SKM-1 (cell line): ENCODE data around the gene CELA1.

Experiments
- DNase-seq: peaks from one replicate; lab custom pipeline; 2025; ENCODE audit not compliant: unreplicated experiment; lab: John Stamatoyannopoulos, UW

The CELA1 gene

DNA sequence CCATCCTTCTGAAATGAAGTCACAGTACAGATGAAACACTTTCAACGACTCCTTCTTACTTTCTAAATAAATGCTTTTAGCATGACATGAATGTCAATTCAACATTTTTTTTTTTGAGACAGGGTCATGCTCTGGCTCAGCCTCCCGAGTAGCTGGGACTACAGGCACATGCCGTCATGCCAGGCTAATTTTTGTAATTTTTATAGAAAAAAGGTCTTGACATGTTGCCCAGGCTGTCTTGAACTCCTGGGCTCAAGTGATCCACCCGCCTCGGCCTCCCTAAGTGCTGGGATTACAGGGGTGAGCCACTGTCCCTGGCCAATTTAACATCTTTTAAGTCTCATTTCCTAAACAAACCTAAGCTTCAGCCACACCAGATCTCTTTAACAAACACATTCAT lies 28.4 kb upstream of the CELA1 start:
- DNase-seq: no peak

DNA sequence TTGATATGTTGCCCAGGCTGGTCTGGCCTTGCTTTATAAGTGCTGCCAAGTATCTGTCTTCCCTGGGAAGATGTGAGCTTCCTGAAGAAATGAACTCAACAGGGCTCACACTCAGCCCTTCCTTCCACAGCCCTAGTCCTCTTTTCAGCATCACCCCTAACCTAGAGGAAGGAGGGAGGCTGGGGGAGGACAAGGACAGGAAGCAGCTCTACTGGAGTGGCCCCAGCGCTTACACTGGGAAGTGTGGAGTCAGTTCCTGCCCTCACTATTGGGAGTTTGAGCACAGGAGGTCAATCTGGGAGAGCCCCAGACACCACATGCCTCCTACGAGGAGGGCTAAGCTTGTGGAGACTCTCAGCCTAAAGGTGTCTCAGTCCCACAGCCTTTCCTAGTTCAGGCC lies 27.9 kb upstream of the CELA1 start:
- no peak for DNase-seq

DNA sequence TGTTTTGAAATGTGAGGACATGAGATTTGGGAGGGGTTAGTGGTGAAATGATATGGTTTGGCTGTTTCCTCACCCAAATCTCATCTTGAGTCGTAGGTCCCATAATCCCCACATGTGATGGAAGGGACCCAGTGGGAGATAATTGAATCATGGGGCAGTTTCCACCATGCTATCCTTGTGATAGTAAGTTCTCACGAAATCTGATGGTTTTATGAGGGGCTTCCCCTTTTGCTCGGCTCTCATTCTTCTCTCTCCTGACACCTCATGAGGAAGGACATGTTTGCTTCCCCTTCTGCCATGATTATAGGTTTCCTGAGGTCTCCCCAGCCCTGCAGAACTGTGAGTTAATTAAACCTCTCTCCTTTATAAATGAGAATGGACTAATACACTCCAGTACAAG lies 26.7 kb upstream of the CELA1 start:
- DNase-seq: no peak

DNA sequence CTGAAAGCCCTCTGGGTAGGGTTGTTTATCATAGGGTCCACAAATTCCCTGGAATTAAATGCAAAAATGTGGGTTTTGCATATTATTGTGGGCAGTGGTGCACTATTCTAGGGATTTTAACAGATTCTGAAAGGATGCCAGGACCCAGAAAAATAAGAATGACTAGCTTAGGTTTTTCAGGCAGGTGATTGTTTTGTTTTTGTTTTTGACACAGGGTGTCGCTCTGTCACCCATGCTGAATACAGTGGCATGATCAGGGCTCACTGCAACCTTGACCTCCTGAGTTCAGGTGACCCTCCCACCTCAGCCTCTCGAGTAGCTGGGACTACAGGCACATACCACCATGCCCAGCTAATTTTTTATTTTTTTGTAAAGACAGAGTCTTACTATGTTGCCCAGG lies 25.5 kb upstream of the CELA1 start:
- no peak for DNase-seq

DNA sequence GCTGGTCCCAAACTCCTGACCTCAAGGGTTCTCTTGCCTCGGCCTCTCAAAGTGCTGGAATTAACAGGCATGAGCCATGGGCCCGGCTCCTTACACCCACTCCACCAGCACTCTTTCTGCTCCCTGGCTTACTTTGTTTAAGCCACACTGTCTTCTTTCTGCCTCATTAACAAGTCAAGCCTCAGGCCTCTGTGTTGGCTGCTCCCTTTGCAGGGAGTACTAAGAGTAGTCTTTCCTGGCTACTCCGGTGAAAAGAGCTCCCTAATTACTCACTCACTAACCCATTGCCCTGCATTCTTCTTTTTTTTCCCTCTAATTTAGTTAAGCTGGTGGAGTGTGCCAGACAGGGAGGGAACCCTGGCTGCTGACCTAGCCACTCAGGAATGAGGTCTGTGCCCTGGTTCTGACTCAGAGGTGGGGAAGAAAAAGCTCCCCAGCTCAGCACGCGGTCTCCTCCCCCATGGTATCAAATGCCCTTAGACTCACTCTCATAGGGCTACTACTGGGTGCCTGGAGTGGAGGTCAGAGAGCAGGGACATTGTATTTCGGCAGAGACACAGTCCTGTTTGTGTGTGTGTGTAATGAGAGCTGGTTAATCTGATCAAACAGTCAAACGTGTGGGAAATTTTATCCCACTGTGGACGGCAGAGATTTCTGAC lies 24.9 kb upstream of the CELA1 start:
- no peak for DNase-seq

DNA sequence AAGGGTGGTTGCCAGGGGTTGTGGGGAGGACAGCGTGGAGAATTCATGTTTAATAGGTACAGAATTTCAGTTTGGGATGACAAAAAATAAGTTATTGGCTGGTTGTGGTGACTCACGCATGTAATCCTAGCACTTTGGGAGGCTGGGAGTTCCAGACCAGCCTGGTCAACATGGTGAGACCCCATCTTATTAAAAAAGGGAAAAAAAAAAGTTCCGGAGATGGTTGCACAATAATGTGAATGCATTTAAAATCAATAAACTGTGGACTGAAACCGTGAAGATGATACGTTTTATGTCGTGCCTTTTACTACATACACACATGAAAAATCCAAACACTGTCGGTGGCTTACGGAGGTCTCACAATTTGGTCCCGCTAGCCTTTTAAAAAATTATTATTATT lies 24.2 kb upstream of the CELA1 start:
- DNase-seq: no peak

DNA sequence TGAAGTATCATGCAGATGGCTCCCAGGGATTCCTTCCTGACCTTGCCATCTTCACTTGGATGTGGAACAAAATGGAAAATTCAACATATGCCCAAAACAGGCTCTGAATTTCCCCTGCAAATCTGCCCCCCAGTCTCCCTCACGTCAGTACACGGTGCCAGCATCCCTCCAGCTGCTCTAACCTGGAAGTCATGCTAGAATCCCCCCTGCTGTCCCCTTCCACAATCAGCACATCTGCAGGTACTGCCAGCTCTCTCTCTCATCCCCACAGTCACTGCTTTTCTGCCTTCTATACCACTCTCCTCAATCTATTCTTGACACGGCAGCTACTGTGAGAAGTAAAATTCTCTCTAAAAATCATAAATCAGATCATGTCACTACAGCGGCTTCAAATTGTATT lies 23.1 kb upstream of the CELA1 start:
- DNase-seq: no peak

DNA sequence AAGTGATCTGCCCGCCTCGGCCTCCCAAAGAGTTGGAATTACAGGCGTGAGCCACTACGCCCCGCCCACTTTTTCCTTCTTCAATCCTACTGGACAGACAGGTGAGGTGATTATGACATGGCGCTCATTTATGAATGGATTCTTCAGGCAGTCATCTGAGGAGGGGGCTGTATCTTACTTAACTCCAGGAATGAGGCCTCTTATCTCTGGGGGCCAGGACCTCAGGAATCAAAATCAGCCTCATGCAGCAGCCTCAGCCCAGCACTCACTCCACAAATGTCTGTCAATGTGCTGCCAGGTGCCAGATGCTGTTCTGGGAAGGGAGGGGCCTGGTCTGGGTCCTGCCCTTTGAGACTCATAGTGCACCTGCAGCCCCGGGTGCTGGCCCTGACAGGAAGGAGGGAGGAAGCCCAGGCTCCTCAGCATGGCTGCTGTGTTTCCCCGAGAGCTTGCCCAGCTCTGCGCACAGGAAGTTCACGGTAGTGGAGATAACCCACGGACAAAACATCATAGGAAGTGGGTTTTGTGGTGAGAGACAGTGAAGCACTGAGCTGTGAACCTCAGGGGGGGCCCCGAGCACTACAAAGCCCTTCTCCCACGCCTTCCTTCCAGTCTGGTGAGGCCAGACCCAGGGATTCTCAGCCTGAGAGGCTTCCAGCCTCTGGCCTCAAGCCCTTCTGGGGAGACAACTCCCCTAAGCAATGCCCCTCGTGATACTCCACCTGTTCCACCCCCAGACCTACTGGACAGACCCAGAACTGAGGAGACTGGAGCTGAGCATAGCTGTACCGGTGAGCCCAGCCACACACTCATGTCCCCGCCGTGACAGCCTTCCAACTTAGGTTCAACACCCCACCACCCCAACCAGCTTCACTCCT lies 22.4 kb upstream of the CELA1 start:
- peak; percentile 30 for DNase-seq

DNA sequence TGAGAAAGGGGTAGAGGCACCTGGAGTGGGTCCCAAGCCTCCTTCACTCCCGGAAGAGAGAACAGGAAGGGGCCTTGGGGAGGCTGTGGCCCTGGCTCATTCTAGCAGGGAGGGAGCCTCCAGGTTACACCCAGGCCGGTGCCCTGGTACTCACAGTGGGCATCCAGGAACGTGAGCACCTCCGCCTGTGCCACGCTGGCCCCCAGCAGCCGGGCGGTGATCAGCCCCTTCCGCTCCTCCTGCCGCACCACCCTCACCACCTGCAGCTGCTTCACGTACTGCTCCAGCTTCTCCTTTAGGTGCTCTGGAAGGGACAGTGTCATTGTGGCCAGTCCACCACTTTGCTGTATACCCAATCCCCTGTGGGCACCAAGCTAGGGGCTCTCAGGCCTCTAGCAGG lies 18.8 kb upstream of the CELA1 start:
- DNase-seq: no peak

DNA sequence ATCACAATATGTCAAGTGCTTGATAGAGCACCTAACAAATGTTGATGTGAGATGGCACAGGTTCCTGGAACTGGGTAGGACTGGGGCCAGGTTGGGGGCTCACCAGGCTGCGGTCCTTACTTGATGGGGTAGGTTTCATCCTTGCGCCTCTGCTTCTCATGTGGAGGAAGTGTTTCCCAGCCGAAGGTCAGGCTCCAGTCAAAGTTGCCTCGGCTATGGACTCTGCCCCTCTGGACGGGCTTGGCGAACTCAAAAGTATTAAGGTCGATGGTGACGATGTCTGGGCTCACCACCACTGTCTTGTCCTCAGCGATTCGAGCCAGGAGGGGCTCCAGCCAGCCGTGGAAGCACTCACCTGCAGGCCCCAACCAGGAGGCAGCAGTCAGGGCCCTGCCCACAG lies 17.5 kb upstream of the CELA1 start:
- no peak for DNase-seq

DNA sequence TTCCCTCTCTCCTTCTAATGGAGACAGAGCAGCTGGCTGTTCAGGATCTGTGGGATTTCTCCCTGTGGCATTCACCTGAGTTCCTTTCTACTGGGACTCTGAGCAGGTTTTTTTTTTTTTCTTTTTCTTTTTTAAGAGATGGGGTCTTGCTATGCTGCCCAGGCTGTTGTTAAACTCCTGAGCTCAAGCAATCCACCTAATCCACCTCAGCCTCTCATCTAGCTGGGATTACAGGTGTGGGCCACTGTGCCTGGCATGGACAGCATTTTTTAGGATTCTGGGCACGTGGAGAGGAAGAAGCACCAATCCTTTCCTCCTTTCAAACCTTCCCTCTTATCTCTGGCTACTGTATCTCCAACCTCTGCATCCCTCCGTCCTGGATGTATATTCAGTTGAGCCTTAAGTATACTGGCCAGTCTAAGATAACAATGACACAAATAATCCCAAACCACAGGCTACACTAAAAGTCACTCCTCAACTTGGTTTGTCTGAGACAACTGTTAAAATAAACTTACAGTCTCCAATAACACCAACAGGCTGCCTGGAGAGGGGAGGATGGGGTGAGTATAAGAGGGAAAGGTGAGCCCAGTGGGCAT lies 16.4 kb upstream of the CELA1 start:
- DNase-seq: no peak

DNA sequence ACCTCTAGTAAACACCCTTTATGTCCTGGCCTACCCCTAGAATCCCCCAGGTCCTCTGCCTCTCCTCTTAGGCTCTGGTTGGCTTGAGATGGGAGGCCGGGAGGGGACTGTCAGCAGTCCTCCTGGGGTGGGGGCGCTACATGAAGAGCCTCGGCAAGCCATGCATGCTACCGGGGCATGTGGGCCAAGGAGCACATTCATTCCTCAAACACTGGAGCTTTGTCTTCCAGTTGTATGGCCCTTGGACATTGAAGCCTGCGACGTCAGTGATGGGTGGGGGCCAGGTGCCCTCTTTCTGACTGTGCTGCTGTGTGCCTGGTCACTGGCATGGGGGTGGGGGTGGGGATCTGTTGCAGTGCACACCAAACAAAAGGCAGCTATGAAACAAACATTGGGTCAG lies 15.8 kb upstream of the CELA1 start:
- DNase-seq: no peak

DNA sequence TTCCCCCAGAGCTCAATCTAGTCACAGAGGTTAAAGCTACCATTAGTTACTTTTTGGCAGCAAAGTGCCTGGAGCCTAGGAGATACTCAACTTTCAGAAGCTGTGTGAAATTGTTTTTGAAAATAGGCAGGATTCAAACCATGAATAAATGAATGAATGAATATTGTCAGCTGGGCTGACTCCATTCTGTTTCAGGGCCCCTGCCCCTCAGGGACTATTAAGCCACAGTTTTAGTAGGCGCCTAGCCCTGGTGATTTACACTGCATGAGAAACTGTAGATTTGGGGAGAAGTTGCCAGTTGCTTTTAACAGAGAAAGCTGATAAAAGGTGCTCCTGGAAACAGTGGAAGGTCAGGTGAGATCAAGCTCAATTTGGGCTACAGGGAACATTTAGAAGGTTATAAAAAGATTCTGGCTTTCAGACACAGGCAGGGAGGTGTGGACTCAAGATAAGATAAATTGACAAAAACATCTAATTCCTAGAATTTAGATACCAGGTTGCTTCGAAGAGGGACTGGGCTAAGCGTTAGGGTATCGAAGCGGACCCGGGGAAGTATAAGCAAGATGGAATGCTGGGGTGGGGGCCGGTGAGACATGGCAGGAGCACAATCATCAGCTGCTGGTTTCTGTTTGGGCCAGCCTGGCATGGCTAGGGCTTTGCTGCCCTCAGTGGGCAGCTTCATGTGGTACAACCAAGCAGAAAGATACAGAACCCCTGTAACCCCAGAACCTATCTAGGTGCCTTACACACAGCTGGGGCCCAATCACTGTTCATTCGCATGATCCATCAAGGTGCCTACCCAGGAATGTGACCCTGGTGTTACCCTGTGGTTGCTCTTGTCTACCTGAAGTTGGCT lies 14.9 kb upstream of the CELA1 start:
- DNase-seq: no peak

DNA sequence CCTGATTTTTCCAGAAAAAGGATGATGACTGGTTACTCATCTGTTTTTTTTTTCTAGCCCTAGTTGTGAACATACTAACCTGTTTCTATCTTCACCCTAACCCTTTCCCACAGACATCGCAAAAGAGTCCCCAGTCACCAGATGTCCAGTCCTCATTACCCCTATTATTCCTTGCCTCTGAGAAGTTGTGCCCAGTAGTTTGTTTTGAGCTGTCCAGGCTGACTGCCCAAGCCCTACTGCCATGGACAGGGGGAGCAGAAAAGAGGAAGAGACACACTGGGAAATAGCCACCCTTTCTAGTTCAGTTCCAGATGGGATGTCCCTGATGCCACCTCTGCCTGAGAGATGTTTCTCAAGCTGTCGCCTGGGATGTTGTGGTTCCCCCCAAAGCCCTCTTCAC lies 13.8 kb upstream of the CELA1 start:
- no peak for DNase-seq

DNA sequence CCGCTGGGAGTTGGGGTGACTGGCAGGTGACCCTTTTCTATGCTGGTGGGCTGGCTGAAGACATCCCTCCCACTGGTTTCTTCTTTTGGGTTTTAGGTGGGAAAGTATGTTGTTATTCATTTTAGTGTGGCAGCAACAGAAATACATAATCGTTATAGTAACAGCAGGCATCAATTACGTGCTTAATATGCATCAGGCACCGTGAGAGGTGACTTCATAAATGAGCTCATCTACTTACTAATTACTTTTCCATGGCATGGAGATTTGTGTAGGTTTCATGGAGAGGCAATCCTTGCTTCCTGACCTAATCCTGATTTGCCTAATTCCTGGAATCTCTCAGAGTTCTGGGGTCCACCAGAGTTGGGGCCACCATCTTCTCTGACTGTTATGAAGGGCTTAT lies 13.4 kb upstream of the CELA1 start:
- no peak for DNase-seq

DNA sequence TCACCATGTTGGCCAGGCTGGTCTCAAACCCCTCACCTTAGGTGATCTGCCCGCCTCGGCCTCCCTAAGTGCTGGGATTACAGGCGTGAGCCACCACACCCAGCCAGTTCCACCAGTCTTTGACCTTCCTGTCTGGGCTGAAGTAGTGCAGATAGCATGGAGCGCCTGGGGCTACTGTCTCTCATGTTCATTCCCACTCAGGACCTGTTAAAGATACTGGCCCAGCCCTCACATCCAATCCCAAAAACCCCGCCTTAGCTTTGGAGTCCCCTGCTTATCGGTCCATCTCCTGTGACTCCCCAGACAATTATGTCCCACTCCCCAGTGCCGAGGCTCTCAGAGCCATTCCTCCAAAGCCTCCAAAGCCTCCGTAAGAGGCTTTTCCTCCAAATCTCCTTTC lies 12.0 kb upstream of the CELA1 start:
- DNase-seq: no peak

DNA sequence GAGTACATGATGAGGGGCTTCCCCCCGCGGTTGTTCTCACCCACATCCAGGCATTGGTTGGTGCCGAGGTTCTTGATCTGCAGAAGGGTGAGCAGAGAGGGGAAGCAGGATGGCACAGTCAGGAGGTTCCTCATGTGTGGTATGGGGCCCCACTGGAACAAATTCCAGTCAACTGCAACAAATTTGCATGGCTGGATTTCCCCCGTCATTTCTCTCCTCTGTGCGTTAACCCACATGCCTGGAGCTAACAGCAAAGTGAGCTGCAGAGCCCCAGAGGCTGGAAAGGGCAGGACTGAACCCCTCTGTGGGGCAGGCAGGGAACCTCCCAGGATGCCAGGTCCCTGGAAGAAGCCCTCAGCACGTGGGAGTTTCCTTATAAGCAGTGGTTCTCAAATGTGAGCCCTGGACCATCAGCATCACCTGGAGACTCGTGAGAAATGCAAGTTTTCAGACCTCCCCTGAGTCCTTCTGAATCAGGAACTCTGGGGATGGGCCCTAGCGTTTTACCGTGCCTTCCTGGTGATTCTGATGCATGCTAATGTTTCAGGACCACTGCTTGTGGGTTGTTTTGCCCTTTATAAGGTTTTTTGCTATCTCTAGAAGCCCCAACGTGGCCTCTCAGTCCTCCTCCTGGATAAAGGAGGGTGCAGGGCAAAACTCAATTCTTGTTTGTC lies 11.0 kb upstream of the CELA1 start:
- DNase-seq: no peak

DNA sequence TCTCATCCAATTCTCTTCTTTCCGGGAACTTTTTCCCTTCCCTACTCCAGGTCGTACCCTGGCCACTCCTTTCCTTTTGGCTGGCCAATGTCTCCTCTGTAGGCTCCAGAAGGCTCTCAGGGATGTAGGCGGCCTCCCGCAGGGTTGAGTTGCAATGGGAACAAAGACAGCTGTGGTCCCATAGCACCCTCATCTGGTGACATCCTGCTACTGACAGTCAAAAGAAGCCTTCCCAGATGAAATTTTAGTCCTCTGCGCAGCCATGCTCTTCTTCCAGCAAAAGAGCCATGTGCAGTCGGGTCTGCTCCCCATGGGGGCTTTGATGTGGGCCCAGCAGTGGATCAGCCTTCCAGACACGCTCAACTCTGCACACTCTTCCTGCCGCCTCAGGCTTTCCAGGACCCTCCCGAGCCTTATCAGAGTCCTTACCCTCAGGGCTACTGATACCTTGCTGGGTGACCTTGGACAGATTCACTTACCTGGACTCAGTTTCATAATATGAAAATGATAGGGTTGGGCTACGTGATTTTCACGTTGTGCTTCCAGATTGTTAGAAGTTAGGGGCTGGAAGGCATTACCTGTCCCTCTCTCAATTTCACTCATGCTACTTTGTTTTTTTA lies 5.5 kb upstream of the CELA1 start:
- DNase-seq: no peak

DNA sequence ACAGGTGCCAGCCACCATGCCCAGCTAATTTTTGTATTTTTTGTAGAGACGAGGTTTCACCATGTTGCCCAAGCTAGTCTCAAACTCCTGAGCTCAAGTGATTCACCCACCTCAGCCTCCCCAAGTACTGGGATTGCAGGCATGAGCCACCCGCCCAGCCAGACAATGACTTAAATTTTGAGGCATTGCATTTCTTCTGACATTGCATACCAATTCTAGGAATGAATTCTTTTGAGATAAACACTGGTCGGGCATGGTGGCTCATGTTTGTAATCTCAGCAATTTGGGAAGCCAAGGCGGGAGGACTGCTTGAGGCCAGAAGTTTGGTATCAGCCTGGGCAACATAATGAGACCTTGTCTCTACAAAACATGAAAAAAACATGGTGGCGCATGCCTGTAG lies 2.5 kb upstream of the CELA1 start:
- no peak for DNase-seq

DNA sequence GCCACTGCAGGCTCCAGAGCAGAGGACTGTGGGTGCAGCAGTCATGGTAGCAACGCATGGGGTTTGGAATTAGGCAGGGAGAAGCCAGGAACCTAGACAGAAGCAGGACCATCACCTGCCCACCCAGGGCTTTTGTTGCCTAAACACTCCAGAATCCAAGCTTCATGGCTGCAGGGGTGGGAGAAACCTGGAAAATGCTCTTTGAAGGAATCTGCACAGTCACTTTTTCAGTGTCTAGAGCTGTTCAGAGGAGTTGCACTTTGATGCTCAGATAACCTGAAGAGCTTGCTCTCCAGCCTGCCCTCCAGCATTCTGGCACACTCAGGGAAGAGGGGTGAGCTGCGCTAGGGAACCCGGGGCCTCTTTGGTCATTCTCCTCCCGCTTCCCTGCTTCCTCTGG lies 1.6 kb upstream of the CELA1 start:
- DNase-seq: no peak
